CD4-positive, CD25-positive, alpha-beta regulatory T cell (primary cell): ENCODE results near the gene GYS1. TPM values are rescaled to one million over a fixed set of nuclear protein-coding genes. Genes with fewer than 3 reads are reported as not detected.
"Not testable (repeated sequence)": the region's sequence is repeated elsewhere in the genome, so short reads cannot be mapped to it uniquely, and the experiment has no call there.

ENCODE experiments used
- ATAC-seq, 2 donors: fragments of 150-1000 bp; cut with Tn5 transposase; one replicate each; pipeline ENCODE4 v1.10.0; 2021; ENCODE audit warnings: low read depth in 2 of 2, moderate number of reproducible peaks in 2 of 2, moderate library complexity in 1 of 2
- DNase-seq, 3 donors: peaks; one replicate each; pipeline versions ENCODE4 v3.0.0 to v3.0.0-alpha.2; 2012 to 2022; ENCODE audit warnings: mixed read lengths in 1 of 3
- H3K27ac ChIP-seq: one replicate; pipeline ENCODE4 v1.7.0; 2013; ENCODE audit warnings: mild to moderate bottlenecking, low read length; ENCODE audit not compliant: insufficient read depth, poor library complexity, severe bottlenecking
- H3K27me3 ChIP-seq: one replicate; pipeline ENCODE4 v1.7.0; 2013; ENCODE audit warnings: low read length; ENCODE audit not compliant: control insufficient read depth, insufficient read depth
- H3K36me3 ChIP-seq: one replicate; pipeline ENCODE4 v1.7.0; 2013; ENCODE audit warnings: mild to moderate bottlenecking, low read length, moderate library complexity; ENCODE audit not compliant: control insufficient read depth, insufficient read depth
- H3K4me1 ChIP-seq: 2 replicates; pipeline ENCODE4 v1.7.0; 2013; ENCODE audit warnings: mild to moderate bottlenecking, low read length; ENCODE audit not compliant: insufficient read depth, control insufficient read depth, poor library complexity, severe bottlenecking
- H3K4me3 ChIP-seq: one replicate; pipeline ENCODE4 v1.7.0; 2013; ENCODE audit warnings: low read depth, mild to moderate bottlenecking, low read length, moderate library complexity
- H3K9me3 ChIP-seq, 2 experiments: 1 replicate in 1 of 2; 2 replicates in 1 of 2; pipeline ENCODE4 v1.7.0; 2013; ENCODE audit warnings: low read length in 2 of 2, mild to moderate bottlenecking in 1 of 2, moderate library complexity in 1 of 2; ENCODE audit not compliant: control insufficient read depth in 2 of 2
- H3K27ac Mint-ChIP-seq, 3 donors: one replicate each; pipeline ENCODE4 v1.8.0; 2020 to 2022; ENCODE audit warnings: mild to moderate bottlenecking in 3 of 3, mixed read lengths in 3 of 3, moderate library complexity in 2 of 3
- H3K27me3 Mint-ChIP-seq: one replicate; pipeline ENCODE4 v1.8.0; 2022; ENCODE audit warnings: mild to moderate bottlenecking, mixed read lengths
- H3K36me3 Mint-ChIP-seq: one replicate; pipeline ENCODE4 v1.8.0; 2020; ENCODE audit warnings: mixed read lengths
- H3K4me1 Mint-ChIP-seq, 4 donors: one replicate each; pipeline ENCODE4 v1.8.0; 2020 to 2022; ENCODE audit warnings: mixed read lengths in 4 of 4, mild to moderate bottlenecking in 1 of 4
- H3K4me3 Mint-ChIP-seq, 4 donors: one replicate each; pipeline ENCODE4 v1.8.0; 2020 to 2022; ENCODE audit warnings: mild to moderate bottlenecking in 4 of 4, mixed read lengths in 4 of 4, moderate library complexity in 3 of 4
- H3K9me3 Mint-ChIP-seq, 7 donors: one replicate each; pipeline ENCODE4 v1.8.0; 2020 to 2022; ENCODE audit warnings: mixed read lengths in 7 of 7, mild to moderate bottlenecking in 3 of 7, moderate library complexity in 2 of 7
- polyA plus RNA-seq, 4 donors: library from polyadenylated mRNA; unstranded; fragments of 300-500 nt; fragmentation: Illumina TruSeq; gene quantifications; one replicate each; pipeline ENCODE4 v1.2.3, GENCODE V29; 2021
- total RNA-seq: library from RNA; stranded (reverse); gene quantifications from one replicate; pipeline ENCODE4 v1.2.3, GENCODE V29; 2022

Gene GYS1
- total and polyA plus RNA-seq, 5 donors from 2014 or later: 24.5 to 37.1 (median 27.6) TPM

DNA sequence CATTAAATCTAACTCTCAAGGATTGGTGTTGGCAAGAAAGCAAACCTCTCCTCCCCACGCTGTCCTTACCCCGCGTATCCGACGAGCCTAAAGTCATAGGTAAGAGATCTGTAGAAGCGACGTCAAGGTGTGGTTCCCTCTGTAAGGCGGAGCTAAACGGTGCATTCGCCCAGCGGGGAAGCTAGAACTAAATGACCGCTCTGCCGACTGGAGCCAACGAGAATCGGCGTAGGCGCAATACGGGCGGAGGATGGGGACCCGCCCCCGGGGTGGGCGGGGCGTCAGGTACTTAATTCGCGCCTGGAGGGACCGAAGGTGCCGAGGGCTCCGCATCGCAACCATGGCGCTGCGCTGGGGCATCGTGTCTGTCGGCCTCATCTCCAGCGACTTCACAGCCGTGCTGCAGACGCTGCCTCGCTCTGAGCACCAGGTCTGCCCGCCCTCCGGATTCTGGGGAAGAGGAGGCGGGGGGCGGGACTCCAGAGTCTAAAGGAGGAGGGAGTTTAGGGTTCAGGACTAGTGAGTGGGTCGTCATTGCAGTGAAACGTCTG, 59.7 kb downstream of the GYS1 start, which contains the start of gene DHDH:
DHDH (plus strand) TSS at position 318 of the 551 bp plus-strand sequence; CDS start at position 341, 23 bp downstream.
- peak within 1 kb of the TSS; percentile 76 for H3K4me3 ChIP-seq
- H3K36me3 ChIP-seq: no peaks in the 10 kb centered on the region
- ATAC-seq: peak; percentile 95
- Mint-ChIP-seq H3K36me3 (no peaks in the 10 kb centered on the region), H3K4me3 (peak within 1 kb of the TSS; percentile 65 to 91 (median 88)), H3K4me1 (peaks cover 4 to 12% (median 9%) of the 10 kb centered on the region in 4 donors), H3K27ac (peak within 1 kb of the TSS; percentile 67 to 74 (median 72)), H3K27me3 (peaks cover 5% of the 10 kb centered on the region), H3K9me3 (peaks cover 0 to 2% (median 0%) of the 10 kb centered on the region in 7 donors)
- H3K9me3 ChIP-seq: no peaks in the 10 kb centered on the region
- H3K27me3 ChIP-seq: no peaks in the 10 kb centered on the region
- peak within 1 kb of the TSS; percentile 57 for H3K27ac ChIP-seq
- DNase-seq: peak; percentile 85 to 93 (median 86)
- H3K4me1 ChIP-seq: peaks cover 15% of the 10 kb centered on the region

DNA sequence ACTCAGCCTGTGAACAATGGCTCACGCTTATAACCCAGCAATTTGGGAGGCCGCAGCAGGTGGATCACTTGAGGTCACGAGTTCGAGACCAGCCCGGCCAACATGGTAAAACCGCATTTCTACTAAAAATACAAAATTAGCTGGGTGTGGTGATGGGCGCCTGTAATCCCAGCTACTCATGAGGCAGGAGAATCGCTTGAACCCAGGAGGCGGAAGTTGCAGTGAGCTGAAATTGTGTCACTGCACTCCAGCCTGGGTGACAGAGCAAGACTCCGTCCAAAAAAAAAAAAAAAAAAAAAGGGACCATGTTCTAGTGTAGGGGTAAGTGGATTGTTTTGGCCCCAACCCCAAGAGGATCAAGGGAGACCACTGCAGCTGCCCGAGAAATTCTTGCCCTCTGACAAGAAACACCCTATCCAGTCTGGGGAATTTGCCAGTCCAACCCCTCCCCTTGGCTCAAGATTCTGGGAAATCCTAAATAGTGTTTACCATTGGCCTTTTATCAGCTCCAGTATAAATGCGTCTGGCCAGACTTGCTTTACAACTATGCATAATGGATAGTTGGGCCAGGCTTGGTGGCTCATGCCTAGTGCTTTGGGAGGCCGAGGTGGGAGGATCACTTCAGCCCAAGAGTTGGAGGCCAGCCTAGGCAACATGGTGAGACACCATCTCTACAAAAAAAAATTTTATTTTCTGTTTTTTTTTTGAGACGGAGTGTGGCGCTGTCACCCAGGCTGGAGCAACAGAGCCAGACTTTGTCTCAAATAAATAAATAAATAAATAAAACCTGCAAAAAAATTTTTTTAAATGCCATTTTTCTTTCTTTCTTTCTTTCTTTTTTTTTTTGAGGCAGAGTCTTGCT, 64.7 kb downstream of the GYS1 start:
- H3K4me1 Mint-ChIP-seq: peaks cover 3 to 9% (median 5%) of the 10 kb centered on the region in 4 donors
- H3K9me3 Mint-ChIP-seq: peaks cover 0 to 2% (median 0%) of the 10 kb centered on the region in 7 donors
- no peak overlapping the region for H3K4me3 ChIP-seq
- H3K4me1 ChIP-seq: peaks cover 7% of the 10 kb centered on the region
- DNase-seq: no peak
- peaks cover 5% of the 10 kb centered on the region for H3K27me3 Mint-ChIP-seq
- H3K4me3 Mint-ChIP-seq: no peak overlapping the region
- no peaks in the 10 kb centered on the region for H3K27me3 ChIP-seq
- no peaks in the 10 kb centered on the region for H3K9me3 ChIP-seq
- H3K36me3 Mint-ChIP-seq: no peaks in the 10 kb centered on the region
- H3K27ac ChIP-seq: no peak overlapping the region
- H3K36me3 ChIP-seq: no peaks in the 10 kb centered on the region
- no peak overlapping the region for H3K27ac Mint-ChIP-seq
- no peak for ATAC-seq

DNA sequence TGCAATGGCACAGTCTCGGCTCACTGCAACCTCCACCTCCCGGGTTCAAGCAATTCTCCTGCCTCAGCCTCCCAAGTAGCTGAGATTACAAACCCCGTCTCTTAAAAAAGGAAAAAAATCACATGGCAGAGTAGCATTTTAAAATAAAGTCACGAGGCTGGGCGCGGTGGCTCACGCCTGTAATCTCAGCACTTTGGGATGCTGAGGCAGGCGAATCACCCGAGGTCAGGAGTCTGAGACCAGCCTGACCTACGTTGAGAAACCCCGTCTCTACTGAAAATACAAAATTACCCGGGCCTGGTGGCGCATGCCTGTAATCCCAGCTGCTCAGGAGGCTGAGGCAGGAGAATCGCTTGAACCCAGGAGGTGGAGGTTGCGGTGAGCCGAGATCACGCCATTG, 65.4 kb downstream of the GYS1 start:
- not testable (repeated sequence) for H3K4me1 Mint-ChIP-seq, DNase-seq, H3K4me1 ChIP-seq, H3K9me3 Mint-ChIP-seq, H3K27ac Mint-ChIP-seq, H3K27ac ChIP-seq, H3K36me3 ChIP-seq, H3K9me3 ChIP-seq, H3K27me3 Mint-ChIP-seq, H3K27me3 ChIP-seq, H3K4me3 Mint-ChIP-seq, H3K36me3 Mint-ChIP-seq, H3K4me3 ChIP-seq, ATAC-seq

- DNase-seq (peak in 1 of 3 donors; percentile 32), ATAC-seq (peak in 1 of 2 donors; percentile 37)
- no peak overlapping the region for H3K27ac Mint-ChIP-seq
- Histone ChIP-seq H3K4me3 (peak overlapping the region; percentile 24), H3K27me3 (no peaks in the 10 kb centered on the region), H3K4me1 (no peaks in the 10 kb centered on the region), H3K9me3 (no peaks in the 10 kb centered on the region), H3K27ac (no peak overlapping the region), H3K36me3 (no peaks in the 10 kb centered on the region)
- peaks cover 7% of the 10 kb centered on the region for H3K36me3 Mint-ChIP-seq
- H3K4me1 Mint-ChIP-seq: peaks cover 0 to 4% (median under 1%) of the 10 kb centered on the region in 4 donors
- no peaks in the 10 kb centered on the region for H3K27me3 Mint-ChIP-seq
- peaks cover 0 to 2% (median 0%) of the 10 kb centered on the region in 7 donors for H3K9me3 Mint-ChIP-seq
- peak overlapping the region in 2 of 4 donors; percentile 10 to 46 for H3K4me3 Mint-ChIP-seq
These were observed 66.2 kb downstream of the GYS1 start for GRCh38 chr19:48926909-48927308.

DNA sequence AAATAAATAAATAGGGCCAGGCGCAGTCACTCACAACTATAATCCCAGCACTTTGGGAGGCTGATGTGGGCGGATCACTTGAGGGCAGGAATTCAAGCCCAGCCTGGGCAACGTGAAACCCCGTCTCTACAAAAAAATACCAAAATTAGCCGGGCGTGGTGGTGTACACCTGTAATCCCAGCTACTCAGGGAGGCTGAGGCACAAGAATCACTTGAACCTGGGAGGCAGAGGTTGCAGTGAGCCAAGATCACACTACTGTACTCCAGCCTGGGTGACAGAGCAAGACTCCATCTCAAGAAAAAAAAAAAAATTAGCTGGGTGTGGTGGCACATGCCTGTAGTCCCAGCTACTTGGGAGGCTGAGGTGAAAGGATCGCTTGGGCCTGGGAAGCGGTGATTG, 67.2 kb downstream of the GYS1 start:
- not testable (repeated sequence) for H3K4me1 Mint-ChIP-seq, H3K36me3 ChIP-seq, H3K9me3 ChIP-seq, H3K4me3 Mint-ChIP-seq, H3K27me3 ChIP-seq, H3K27ac ChIP-seq, ATAC-seq, H3K36me3 Mint-ChIP-seq, H3K4me3 ChIP-seq, H3K27ac Mint-ChIP-seq, H3K27me3 Mint-ChIP-seq, H3K9me3 Mint-ChIP-seq, H3K4me1 ChIP-seq, DNase-seq

- ATAC-seq: no peak
- Histone ChIP-seq H3K27me3 (no peaks in the 10 kb centered on the region), H3K4me3 (no peak overlapping the region), H3K9me3 (no peaks in the 10 kb centered on the region), H3K4me1 (no peaks in the 10 kb centered on the region), H3K36me3 (peaks cover 8% of the 10 kb centered on the region), H3K27ac (no peak overlapping the region)
- H3K27me3 Mint-ChIP-seq: no peaks in the 10 kb centered on the region
- peaks cover 7% of the 10 kb centered on the region for H3K36me3 Mint-ChIP-seq
- H3K4me3 Mint-ChIP-seq: no peak overlapping the region
- peaks cover 0 to 4% (median under 1%) of the 10 kb centered on the region in 4 donors for H3K4me1 Mint-ChIP-seq
- no peak for DNase-seq
- no peaks in the 10 kb centered on the region for H3K9me3 Mint-ChIP-seq
- H3K27ac Mint-ChIP-seq: no peak overlapping the region
These were observed 67.8 kb downstream of the GYS1 start for GRCh38 chr19:48925240-48925843.

- H3K36me3 Mint-ChIP-seq: peaks cover 13% of the 10 kb centered on the region
- no peak overlapping the region for H3K4me3 Mint-ChIP-seq
- H3K27me3 Mint-ChIP-seq: no peaks in the 10 kb centered on the region
- ATAC-seq (no peak), DNase-seq (no peak)
- H3K4me1 Mint-ChIP-seq: peaks cover 0 to 4% (median under 1%) of the 10 kb centered on the region in 4 donors
- H3K27me3 ChIP-seq: no peaks in the 10 kb centered on the region
- H3K36me3 ChIP-seq: peaks cover 19% of the 10 kb centered on the region
- no peak overlapping the region for H3K27ac Mint-ChIP-seq
- no peak overlapping the region for H3K27ac ChIP-seq
- no peak overlapping the region for H3K4me3 ChIP-seq
- H3K9me3 Mint-ChIP-seq: peaks cover 0 to 2% (median 0%) of the 10 kb centered on the region in 7 donors
- no peaks in the 10 kb centered on the region for H3K4me1 ChIP-seq
- H3K9me3 ChIP-seq: no peaks in the 10 kb centered on the region
These were observed 70.3 kb downstream of the GYS1 start for GRCh38 chr19:48922548-48923490.
